PC-3 (cell line): Measurements from ENCODE around the gene SGO1. TPM values are rescaled to one million over a fixed set of nuclear protein-coding genes. Genes with fewer than 3 reads are reported as not detected.

Experiments used
- ATAC-seq: fragments of 200-7000 bp; cut with Tn5 transposase; 2 replicates; pipeline ENCODE4 v1.9.1; 2020; ENCODE audit warnings: mild to moderate bottlenecking, moderate library complexity
- BruUV-seq: library from RNA; stranded (reverse); fragments of 400-500 nt; replicated peaks from 2 replicates; lab custom pipeline; 2021; lab: Mats Ljungman, UMichigan
- CTCF ChIA-PET: fragments of 300-600 bp; sonication (Branson Sonifier 250); formaldehyde crosslinking; loops from one replicate; lab custom pipeline; 2022; ENCODE audit warnings: antibody characterized with exemption; lab: Charles Lee
- POLR2A ChIA-PET: fragments of 300-600 bp; sonication (Branson Sonifier 250); formaldehyde crosslinking; loops from one replicate; lab custom pipeline; 2022; ENCODE audit warnings: antibody characterized with exemption; ENCODE audit not compliant: unreplicated experiment; lab: Charles Lee
- DNase-seq: peaks from one replicate; pipeline ENCODE4 v3.0.0-alpha.2; 2015
- H2AFZ ChIP-seq: fragments of 300-600 bp; sonication (generic); 2 replicates; pipeline ENCODE4 v1.6.0; 2016; ENCODE audit warnings: antibody characterized with exemption, low read length
- H3F3A ChIP-seq: fragments of 300-600 bp; sonication (generic); one replicate; pipeline ENCODE4 v1.6.0; 2017; ENCODE audit warnings: antibody characterized with exemption, low read length, control low read depth, mild to moderate bottlenecking; ENCODE audit not compliant: unreplicated experiment
- H3K27ac ChIP-seq: fragments of 300-600 bp; sonication (generic); 2 replicates; pipeline ENCODE4 v1.5.1; 2016; ENCODE audit warnings: mild to moderate bottlenecking, low read length
- H3K27me3 ChIP-seq: fragments of 300-600 bp; sonication (generic); 2 replicates; pipeline ENCODE4 v1.6.1; 2016; ENCODE audit warnings: low read length, mixed read lengths
- H3K36me3 ChIP-seq: fragments of 300-600 bp; sonication (generic); 2 replicates; pipeline ENCODE4 v1.6.1; 2016; ENCODE audit warnings: low read depth, mixed run types, low read length, mixed read lengths
- H3K4me1 ChIP-seq: fragments of 300-600 bp; sonication (generic); 2 replicates; pipeline ENCODE4 v1.5.1; 2016; ENCODE audit warnings: low read length; ENCODE audit not compliant: insufficient read depth
- H3K4me2 ChIP-seq: fragments of 300-600 bp; sonication (generic); 2 replicates; pipeline ENCODE4 v1.6.0; 2016; ENCODE audit warnings: low read length
- H3K4me3 ChIP-seq: fragments of 300-600 bp; sonication (generic); 2 replicates; pipeline ENCODE4 v1.5.1; 2016; ENCODE audit warnings: mild to moderate bottlenecking, low read length, mixed read lengths
- H3K79me2 ChIP-seq: fragments of 300-600 bp; sonication (generic); 2 replicates; pipeline ENCODE4 v1.6.1; 2017; ENCODE audit warnings: low read length, mixed read lengths
- H3K9ac ChIP-seq: fragments of 300-600 bp; sonication (generic); 2 replicates; pipeline ENCODE4 v1.6.0; 2016; ENCODE audit warnings: mild to moderate bottlenecking, low read length
- H3K9me2 ChIP-seq: fragments of 300-600 bp; sonication (generic); replicated peaks from 2 replicates; pipeline ENCODE4 v1.6.1; 2016; ENCODE audit warnings: mixed run types, low read length, mixed read lengths
- H3K9me3 ChIP-seq: fragments of 300-600 bp; sonication (generic); 2 replicates; pipeline ENCODE4 v1.6.1; 2016; ENCODE audit warnings: low read length, mixed read lengths
- H4K20me1 ChIP-seq: fragments of 300-600 bp; sonication (generic); 2 replicates; pipeline ENCODE4 v1.6.1; 2016; ENCODE audit warnings: low read length, mixed read lengths
- EZH2 ChIP-seq: fragments of 300-600 bp; sonication (generic); IDR thresholded peaks from one replicate; pipeline ENCODE4 v1.6.1; 2017; ENCODE audit warnings: antibody characterized with exemption, mild to moderate bottlenecking, low read length; ENCODE audit not compliant: unreplicated experiment
- EZH2phosphoT487 ChIP-seq: fragments of 300-600 bp; sonication (generic); IDR thresholded peaks from 2 replicates; pipeline ENCODE4 v1.6.1; 2018; ENCODE audit warnings: mild to moderate bottlenecking, antibody characterized with exemption, low read length, borderline replicate concordance
- intact Hi-C: fragments of 100-400 bp; cut with micrococcal nuclease; formaldehyde crosslinking; loops from 2 replicates; pipeline ENCODE4 v1.9.0; 2023
- total RNA-seq: library from RNA; depleted of rRNA; stranded (reverse); fragments of >200 nt; gene quantifications from 2 replicates; pipeline ENCODE4 v1.2.3, GENCODE V29; 2014
- TF ChIP-seq, protein P1 (sequence below): fragments of 300-600 bp; sonication (generic); conservative IDR thresholded peaks from 2 replicates; pipeline ENCODE4 v1.5.1; 2017; ENCODE audit warnings: antibody characterized with exemption, low read depth, mild to moderate bottlenecking, low read length

SGO1 gene
- total RNA-seq, 1 experiment from 2014 or later: 12.6 TPM

DNA sequence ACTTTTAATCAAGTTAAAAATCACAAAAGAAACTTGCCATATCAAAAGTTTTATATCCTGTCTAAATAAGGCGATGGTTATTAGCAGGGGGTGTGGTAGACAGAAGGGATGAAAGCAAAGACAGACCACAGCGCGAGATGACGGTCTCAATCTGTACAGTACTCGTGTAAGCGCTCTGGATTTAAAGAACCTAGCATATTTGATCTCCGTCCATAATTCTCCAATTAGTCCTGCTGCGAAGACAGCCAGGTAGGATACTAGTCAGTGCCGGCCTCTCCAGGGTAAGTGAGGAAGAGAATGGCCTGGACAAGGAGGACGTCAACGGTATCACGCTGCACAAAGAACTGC is 701 bp downstream of the SGO1 start:
- H3K79me2 ChIP-seq: peaks cover 34% of the 10 kb centered on the region
- H2AFZ ChIP-seq: peak overlapping the region; percentile 90
- ATAC-seq (peak; percentile 35), DNase-seq (peak; percentile 30)
- no peaks in the 10 kb centered on the region for H3K27me3 ChIP-seq
- BruUV-seq: no TSS peak
- intact Hi-C loops: no loop called here
- ChIA-PET POLR2A (no interaction called here), CTCF (no interaction called here)
- H3K4me3 ChIP-seq: peak overlapping the region; percentile 89
- H4K20me1 ChIP-seq: no peaks in the 10 kb centered on the region
- H3K9me2 ChIP-seq: no peaks in the 10 kb centered on the region
- no peaks in the 10 kb centered on the region for H3K9me3 ChIP-seq
- peaks cover 15% of the 10 kb centered on the region for H3K36me3 ChIP-seq
- TF ChIP-seq EZH2phosphoT487 (no peak), EZH2 (no peak)
- TF ChIP-seq, protein P1, sequence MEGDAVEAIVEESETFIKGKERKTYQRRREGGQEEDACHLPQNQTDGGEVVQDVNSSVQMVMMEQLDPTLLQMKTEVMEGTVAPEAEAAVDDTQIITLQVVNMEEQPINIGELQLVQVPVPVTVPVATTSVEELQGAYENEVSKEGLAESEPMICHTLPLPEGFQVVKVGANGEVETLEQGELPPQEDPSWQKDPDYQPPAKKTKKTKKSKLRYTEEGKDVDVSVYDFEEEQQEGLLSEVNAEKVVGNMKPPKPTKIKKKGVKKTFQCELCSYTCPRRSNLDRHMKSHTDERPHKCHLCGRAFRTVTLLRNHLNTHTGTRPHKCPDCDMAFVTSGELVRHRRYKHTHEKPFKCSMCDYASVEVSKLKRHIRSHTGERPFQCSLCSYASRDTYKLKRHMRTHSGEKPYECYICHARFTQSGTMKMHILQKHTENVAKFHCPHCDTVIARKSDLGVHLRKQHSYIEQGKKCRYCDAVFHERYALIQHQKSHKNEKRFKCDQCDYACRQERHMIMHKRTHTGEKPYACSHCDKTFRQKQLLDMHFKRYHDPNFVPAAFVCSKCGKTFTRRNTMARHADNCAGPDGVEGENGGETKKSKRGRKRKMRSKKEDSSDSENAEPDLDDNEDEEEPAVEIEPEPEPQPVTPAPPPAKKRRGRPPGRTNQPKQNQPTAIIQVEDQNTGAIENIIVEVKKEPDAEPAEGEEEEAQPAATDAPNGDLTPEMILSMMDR: no peak
- peak overlapping the region; percentile 93 for H3K4me2 ChIP-seq
- H3K27ac ChIP-seq: peak overlapping the region; percentile 66
- peaks cover 16% of the 10 kb centered on the region for H3K4me1 ChIP-seq
- peak overlapping the region; percentile 76 for H3K9ac ChIP-seq
- H3F3A ChIP-seq: no peaks in the 10 kb centered on the region

DNA sequence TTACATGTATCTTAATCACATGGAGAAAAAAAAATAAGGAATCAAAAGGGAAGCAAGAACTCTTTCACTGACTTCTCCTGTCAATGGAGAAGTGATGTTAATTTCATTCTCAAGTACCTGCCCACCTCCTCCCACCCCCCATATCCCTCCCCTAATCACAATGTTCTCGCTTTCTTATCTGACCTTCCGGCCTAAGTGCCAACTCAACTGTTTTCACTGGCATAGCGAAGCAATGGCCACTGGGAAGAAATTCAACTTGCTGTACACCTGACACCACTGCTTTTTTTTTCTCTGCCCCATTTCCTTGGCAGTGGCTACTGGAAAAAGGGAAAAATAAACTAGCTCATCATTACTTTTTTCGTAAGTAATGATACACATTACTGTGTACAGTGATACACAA is 3.8 kb downstream of the SGO1 start:
- no TSS peak for BruUV-seq
- no peak for DNase-seq
- Histone ChIP-seq H3K27ac (no peak overlapping the region), H3K4me3 (no peak overlapping the region), H3K9me3 (no peaks in the 10 kb centered on the region), H3K27me3 (no peaks in the 10 kb centered on the region), H3K79me2 (peaks cover 34% of the 10 kb centered on the region), H4K20me1 (no peaks in the 10 kb centered on the region), H3K9ac (no peak overlapping the region), H3K9me2 (no peaks in the 10 kb centered on the region), H3F3A (no peaks in the 10 kb centered on the region), H3K36me3 (peaks cover 31% of the 10 kb centered on the region), H3K4me1 (peaks cover 10% of the 10 kb centered on the region), H3K4me2 (no peak overlapping the region), H2AFZ (no peak overlapping the region)
- ATAC-seq: no peak
- intact Hi-C loops: no loop called here
- ChIA-PET POLR2A (no interaction called here), CTCF (interaction anchor here (0.7 kb wide), 1 partner anchor 255 kb away, joined by 4 read pairs; no protein-coding TSS in a partner anchor)
- TF ChIP-seq EZH2phosphoT487: no peak
- no peak for TF ChIP-seq EZH2
- TF ChIP-seq, protein P1: no peak

GRCh38 chr3:20181276-20181675 is 4.7 kb downstream of the SGO1 start:
- Histone ChIP-seq H4K20me1 (no peaks in the 10 kb centered on the region), H2AFZ (no peak overlapping the region), H3K27me3 (no peaks in the 10 kb centered on the region), H3K4me2 (no peak overlapping the region), H3K9me3 (no peaks in the 10 kb centered on the region), H3K4me1 (peaks cover 8% of the 10 kb centered on the region), H3K9ac (no peak overlapping the region), H3K36me3 (peaks cover 36% of the 10 kb centered on the region), H3K79me2 (peaks cover 34% of the 10 kb centered on the region), H3K27ac (no peak overlapping the region), H3F3A (no peaks in the 10 kb centered on the region), H3K4me3 (no peak overlapping the region), H3K9me2 (no peaks in the 10 kb centered on the region)
- no peak for TF ChIP-seq EZH2phosphoT487
- TF ChIP-seq, protein P1: no peak
- no peak for TF ChIP-seq EZH2
- POLR2A ChIA-PET: no interaction called here
- ATAC-seq (no peak), DNase-seq (no peak)
- BruUV-seq: no TSS peak
- CTCF ChIA-PET: no interaction called here
- intact Hi-C loops: no loop called here
